Neuronal stem cell (in vitro differentiated cells): ENCODE measurements around the gene MCU.

Experiments used
- DNase-seq: peaks from one replicate; pipeline ENCODE4 v3.0.0-alpha.2; 2013; ENCODE audit warnings: low spot score
- H2AFZ ChIP-seq: one replicate; pipeline ENCODE4 v1.6.1; 2013; ENCODE audit warnings: mild to moderate bottlenecking, low read length, inconsistent platforms
- H2AK5ac ChIP-seq: 2 replicates; pipeline ENCODE4 v1.6.1; 2013; ENCODE audit warnings: low read depth, mild to moderate bottlenecking, inconsistent platforms, low read length, moderate library complexity, mixed read lengths
- H2BK120ac ChIP-seq: 2 replicates; pipeline ENCODE4 v1.6.1; 2013; ENCODE audit warnings: low read depth, mild to moderate bottlenecking, inconsistent platforms, low read length, moderate library complexity, mixed read lengths
- H2BK12ac ChIP-seq: one replicate; pipeline ENCODE4 v1.6.1; 2013; ENCODE audit warnings: low read length, inconsistent platforms
- H2BK15ac ChIP-seq: 2 replicates; pipeline ENCODE4 v1.6.1; 2013; ENCODE audit warnings: mild to moderate bottlenecking, low read length, inconsistent platforms, mixed read lengths
- H2BK5ac ChIP-seq: one replicate; pipeline ENCODE4 v1.6.1; 2013; ENCODE audit warnings: inconsistent platforms, mild to moderate bottlenecking, low read length, moderate library complexity
- H3K14ac ChIP-seq: one replicate; pipeline ENCODE4 v1.6.1; 2013; ENCODE audit warnings: low read length, inconsistent platforms
- H3K18ac ChIP-seq: 2 replicates; pipeline ENCODE4 v1.6.1; 2013; ENCODE audit warnings: low read length, inconsistent platforms
- H3K23ac ChIP-seq: 2 replicates; pipeline ENCODE4 v1.6.1; 2013; ENCODE audit warnings: low read depth, mild to moderate bottlenecking, mixed read lengths, low read length, inconsistent platforms; ENCODE audit not compliant: poor library complexity
- H3K27ac ChIP-seq: replicated peaks from 3 replicates; pipeline ENCODE4 v1.5.1; 2013; ENCODE audit warnings: low read length, inconsistent platforms
- H3K27me3 ChIP-seq, 3 experiments: 2 replicates each; pipeline ENCODE4 v1.6.1; 2013; ENCODE audit warnings: low read length in 3 of 3, mild to moderate bottlenecking in 2 of 3, inconsistent platforms in 1 of 3, low read depth in 1 of 3, mixed read lengths in 1 of 3, moderate library complexity in 1 of 3; ENCODE audit not compliant: control insufficient read depth in 3 of 3, insufficient read depth in 3 of 3
- H3K36me3 ChIP-seq, 2 donors: replicated peaks in 1 of 2; 2 replicates each; pipeline ENCODE4 v1.6.1; 2013; ENCODE audit warnings: low read length in 2 of 2; ENCODE audit not compliant: control insufficient read depth in 2 of 2, insufficient read depth in 2 of 2
- H3K4ac ChIP-seq: 2 replicates; pipeline ENCODE4 v1.6.1; 2013; ENCODE audit warnings: inconsistent platforms, mild to moderate bottlenecking, low read length, moderate library complexity
- H3K4me1 ChIP-seq, 2 donors: 1 replicate in 1 of 2; 2 replicates in 1 of 2; pipeline ENCODE4 v1.6.1; 2013; ENCODE audit warnings: low read length in 2 of 2, low read depth in 1 of 2; ENCODE audit not compliant: control insufficient read depth in 2 of 2, insufficient read depth in 1 of 2
- H3K4me2 ChIP-seq: one replicate; pipeline ENCODE4 v1.6.1; 2013; ENCODE audit warnings: mild to moderate bottlenecking, low read length, inconsistent platforms; ENCODE audit not compliant: insufficient read depth, poor library complexity, severe bottlenecking
- H3K4me3 ChIP-seq, 2 donors: 2 replicates each; pipeline ENCODE4 v1.5.1; 2013; ENCODE audit warnings: low read length in 2 of 2, mild to moderate bottlenecking in 2 of 2, inconsistent platforms in 1 of 2, moderate library complexity in 1 of 2
- H3K79me1 ChIP-seq: one replicate; pipeline ENCODE4 v1.6.1; 2013; ENCODE audit warnings: low read depth, mild to moderate bottlenecking, inconsistent platforms, low read length, moderate library complexity
- H3K9ac ChIP-seq: one replicate; pipeline ENCODE4 v1.6.1; 2013; ENCODE audit warnings: mild to moderate bottlenecking, low read depth, low read length, inconsistent platforms; ENCODE audit not compliant: poor library complexity
- H3K9me3 ChIP-seq, 2 donors: replicated peaks in 1 of 2; 2 replicates each; pipeline versions ENCODE3 to v1.6.1; 2013; ENCODE audit warnings: low read length in 2 of 2, mild to moderate bottlenecking in 2 of 2, inconsistent platforms in 1 of 2, low read depth in 1 of 2, mixed read lengths in 1 of 2, moderate library complexity in 1 of 2; ENCODE audit not compliant: control insufficient read depth in 2 of 2, insufficient read depth in 1 of 2
- H4K8ac ChIP-seq: one replicate; pipeline ENCODE4 v1.6.1; 2013; ENCODE audit warnings: low read depth, mild to moderate bottlenecking, inconsistent platforms, low read length, moderate library complexity
- H4K91ac ChIP-seq: one replicate; pipeline ENCODE4 v1.6.1; 2013; ENCODE audit warnings: low read length, low read depth, mild to moderate bottlenecking, inconsistent platforms; ENCODE audit not compliant: poor library complexity
- WGBS, 2 donors: extraction: QIAGEN DNeasy Blood & Tissue Kit; methylation state at CpG; one replicate each; pipeline ENCODE4 v1.1.7; 2013; ENCODE audit warnings: missing lambda C conversion rate in 2 of 2, mixed read lengths in 1 of 2; ENCODE audit not compliant: insufficient read length in 2 of 2, insufficient replicate concordance in 1 of 2; ENCODE audit errors: extremely low coverage in 2 of 2; 5-methylcytosine and 5-hydroxymethylcytosine counted together

MCU gene

DNA sequence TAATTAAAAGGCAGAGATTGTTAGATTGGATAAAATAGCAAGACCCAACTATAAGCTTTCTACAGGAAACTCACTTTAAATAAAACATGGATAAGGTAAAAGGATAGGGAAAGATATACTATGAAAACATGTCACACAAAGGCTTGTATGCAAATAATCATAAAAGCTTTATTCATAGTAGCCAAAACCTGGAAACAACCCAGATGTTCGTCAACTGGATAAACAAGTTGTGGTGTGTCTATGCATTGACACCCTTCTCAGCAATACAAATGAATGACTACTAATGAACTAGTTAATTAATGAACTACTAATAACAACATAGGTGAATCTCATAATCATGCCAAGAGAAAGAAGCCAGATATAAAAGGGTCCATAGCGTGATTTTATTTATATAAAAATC, 163.8 kb downstream of the MCU start:
- H3K18ac ChIP-seq, result no peak overlapping the region
- H3K27ac ChIP-seq, result no peak overlapping the region

DNA sequence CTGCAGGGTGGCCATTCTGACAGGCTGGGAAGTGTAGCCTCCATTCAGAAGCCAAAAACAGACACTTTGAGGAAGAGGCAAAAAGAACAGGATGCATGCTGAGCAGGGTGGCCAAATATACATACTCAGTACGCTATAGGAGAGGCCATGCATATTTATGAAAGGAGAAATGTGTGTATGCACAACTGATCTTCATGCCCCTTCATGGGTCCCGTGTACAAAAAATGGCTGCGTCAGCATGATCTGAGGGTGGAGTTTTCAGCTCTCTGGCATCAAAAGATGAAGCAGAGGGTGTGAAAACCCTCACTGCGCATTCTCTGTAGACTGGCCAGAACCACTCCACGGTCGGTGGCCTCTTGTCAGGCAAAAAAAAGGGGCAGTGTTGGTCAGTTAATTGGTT, 166.1 kb downstream of the MCU start:
- no peaks in the 10 kb centered on the region for H3K9me3 ChIP-seq
- no peak overlapping the region for H4K8ac ChIP-seq
- no peak overlapping the region for H3K27ac ChIP-seq
- no peak overlapping the region for H3K4me2 ChIP-seq
- H2BK5ac ChIP-seq, result no peak overlapping the region
- no peak overlapping the region for H2BK12ac ChIP-seq
- no peaks in the 10 kb centered on the region for H3K79me1 ChIP-seq
- H3K23ac ChIP-seq, result no peak overlapping the region
- no peak overlapping the region for H2AK5ac ChIP-seq
- no peak overlapping the region for H2BK15ac ChIP-seq
- H3K4me3 ChIP-seq, result no peak overlapping the region
- H4K91ac ChIP-seq, result no peak overlapping the region
- no peak overlapping the region for H3K4ac ChIP-seq
- no peak overlapping the region for H3K14ac ChIP-seq
- no peak overlapping the region for H3K9ac ChIP-seq
- no peak overlapping the region for H3K18ac ChIP-seq
- no CpG with 5 or more reads among the region's 6 CpGs for WGBS, 2 donors
- no peak for DNase-seq
- no peak overlapping the region for H2BK120ac ChIP-seq
- no peaks in the 10 kb centered on the region for H3K27me3 ChIP-seq
- H2AFZ ChIP-seq, result no peak overlapping the region
- H3K36me3 ChIP-seq, result peaks cover 3 to 9% of the 10 kb centered on the region in 2 donors
- H3K4me1 ChIP-seq, result no peaks in the 10 kb centered on the region

More for the DNA sequence above, 163.8 kb downstream of the MCU start:
- Histone ChIP-seq H3K79me1 (no peaks in the 10 kb centered on the region), H3K4me1 (no peaks in the 10 kb centered on the region), H3K27me3 (no peaks in the 10 kb centered on the region), H3K36me3 (peaks cover 0 to 5% of the 10 kb centered on the region in 2 donors), H4K8ac (no peak overlapping the region), H3K23ac (no peak overlapping the region), H3K14ac (no peak overlapping the region), H2BK12ac (no peak overlapping the region), H2BK15ac (no peak overlapping the region), H4K91ac (no peak overlapping the region), H2AFZ (no peak overlapping the region), H2AK5ac (no peak overlapping the region), H3K9ac (no peak overlapping the region), H3K4ac (no peak overlapping the region), H3K9me3 (peaks cover 0 to 12% of the 10 kb centered on the region in 2 donors), H2BK5ac (no peak overlapping the region), H3K4me2 (no peak overlapping the region), H2BK120ac (no peak overlapping the region), H3K4me3 (no peak overlapping the region)
- no CpG with 5 or more reads among the region's 2 CpGs for WGBS, 2 donors
- DNase-seq, result no peak

DNA sequence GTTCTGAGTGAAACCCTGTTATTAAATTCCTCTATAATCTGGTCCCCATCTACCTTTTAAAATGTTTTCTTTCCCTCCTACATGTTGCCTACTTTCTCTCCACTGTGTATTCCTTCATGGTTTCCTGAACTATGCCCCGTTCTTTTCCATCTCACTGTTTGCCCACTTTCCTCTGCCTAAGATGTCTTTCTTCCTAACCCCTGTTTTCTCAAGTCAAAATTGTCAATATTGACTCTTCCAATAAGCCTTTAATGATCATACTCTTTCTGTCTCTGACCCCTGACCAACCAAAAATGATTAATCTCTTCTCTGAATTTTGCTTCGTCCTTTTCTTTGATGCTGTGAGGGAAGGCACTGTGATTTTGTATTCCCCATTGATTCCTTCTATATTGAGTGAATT, 171.0 kb downstream of the MCU start:
- H3K18ac ChIP-seq, result no peak overlapping the region
- H2BK15ac ChIP-seq, result no peak overlapping the region
- no peak overlapping the region for H3K27ac ChIP-seq
- H2BK120ac ChIP-seq, result no peak overlapping the region
- H3K36me3 ChIP-seq, result peaks cover 3 to 9% of the 10 kb centered on the region in 2 donors
- no peak overlapping the region for H4K8ac ChIP-seq
- H4K91ac ChIP-seq, result no peak overlapping the region
- H3K27me3 ChIP-seq, result no peaks in the 10 kb centered on the region
- H3K4me3 ChIP-seq, result no peak overlapping the region
- no peak overlapping the region for H3K23ac ChIP-seq
- H3K4me1 ChIP-seq, result no peaks in the 10 kb centered on the region
- no peak overlapping the region for H3K14ac ChIP-seq
- H3K4me2 ChIP-seq, result no peak overlapping the region
- WGBS, 2 donors, result no CpG with 5 or more reads among the region's 2 CpGs
- no peak overlapping the region for H3K4ac ChIP-seq
- H3K9me3 ChIP-seq, result no peaks in the 10 kb centered on the region
- H2AFZ ChIP-seq, result no peak overlapping the region
- DNase-seq, result no peak
- H2AK5ac ChIP-seq, result no peak overlapping the region
- no peaks in the 10 kb centered on the region for H3K79me1 ChIP-seq
- H3K9ac ChIP-seq, result no peak overlapping the region
- no peak overlapping the region for H2BK5ac ChIP-seq
- no peak overlapping the region for H2BK12ac ChIP-seq

DNA sequence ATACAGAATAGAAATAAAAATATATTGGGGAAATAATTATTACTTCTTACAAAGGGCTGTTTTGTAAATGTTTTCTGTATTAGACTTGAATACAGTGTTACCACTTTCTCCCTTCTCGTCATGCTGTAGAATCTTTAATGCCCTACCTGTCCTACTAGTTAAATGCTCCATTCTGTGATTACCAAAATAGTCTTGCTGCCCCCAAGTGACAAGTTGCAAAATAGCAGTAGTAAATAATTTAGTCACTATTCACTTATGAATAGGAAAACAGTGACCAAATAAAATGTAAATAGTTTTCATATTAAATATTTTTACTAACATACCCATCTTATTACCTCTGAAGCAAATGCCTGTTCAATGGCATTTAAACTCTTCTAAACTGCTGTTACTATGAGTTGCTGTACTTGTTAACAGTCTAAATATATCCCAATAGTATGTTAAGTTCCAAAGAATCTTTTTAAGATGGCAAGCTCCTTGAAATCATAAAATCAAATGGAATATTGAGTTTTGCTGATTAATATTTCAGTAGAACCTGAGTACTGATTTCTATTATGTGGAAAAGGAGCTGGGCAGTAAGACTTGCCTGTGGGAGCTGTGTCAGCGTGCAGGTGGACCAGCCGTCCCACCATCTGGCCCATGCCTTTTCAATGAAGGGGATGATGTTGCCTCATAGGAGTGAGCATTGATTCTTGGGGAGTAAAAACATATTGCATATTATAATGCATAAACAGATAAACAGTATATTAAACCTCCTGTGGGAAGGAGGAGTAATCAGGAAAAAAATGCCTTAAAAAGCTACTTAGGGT, 183.5 kb downstream of the MCU start:
- H3K36me3 ChIP-seq, result peaks cover 0 to 12% of the 10 kb centered on the region in 2 donors
- no peaks in the 10 kb centered on the region for H3K4me1 ChIP-seq
- H2AFZ ChIP-seq, result no peak overlapping the region
- H2BK15ac ChIP-seq, result no peak overlapping the region
- H2BK12ac ChIP-seq, result no peak overlapping the region
- DNase-seq, result no peak
- H3K4me3 ChIP-seq, result no peak overlapping the region
- H3K79me1 ChIP-seq, result no peaks in the 10 kb centered on the region
- WGBS, 2 donors, result no CpG with 5 or more reads among the region's 3 CpGs
- no peaks in the 10 kb centered on the region for H3K27me3 ChIP-seq
- no peak overlapping the region for H3K4me2 ChIP-seq
- H3K23ac ChIP-seq, result no peak overlapping the region
- H3K27ac ChIP-seq, result no peak overlapping the region
- H2BK120ac ChIP-seq, result no peak overlapping the region
- H4K8ac ChIP-seq, result no peak overlapping the region
- no peak overlapping the region for H2AK5ac ChIP-seq
- H3K9me3 ChIP-seq, result peaks cover 0 to 8% of the 10 kb centered on the region in 2 donors
- no peak overlapping the region for H3K18ac ChIP-seq
- no peak overlapping the region for H3K4ac ChIP-seq
- H2BK5ac ChIP-seq, result no peak overlapping the region
- no peak overlapping the region for H3K9ac ChIP-seq
- no peak overlapping the region for H4K91ac ChIP-seq
- no peak overlapping the region for H3K14ac ChIP-seq
